HepG2 (cell line): ENCODE measurements around the gene TTLL1. TPM values are rescaled to one million over a fixed set of nuclear protein-coding genes. Genes with fewer than 3 reads are reported as not detected.

Experiments
- CBFB ChIP-seq: sonication (generic); formaldehyde crosslinking; IDR thresholded peaks from 2 replicates; pipeline ENCODE4 v1.4.0; 2020; ENCODE audit warnings: missing genetic modification reagents
- CREB3 ChIP-seq: sonication (generic); formaldehyde crosslinking; IDR thresholded peaks from 2 replicates; pipeline ENCODE4 v1.5.0; 2020; ENCODE audit warnings: missing genetic modification reagents
- KAT8 ChIP-seq: IDR thresholded peaks from 2 replicates; pipeline ENCODE4 v1.6.1; 2016; ENCODE audit warnings: missing genetic modification reagents, missing compliant biosample characterization
- PPARG ChIP-seq: conservative IDR thresholded peaks from 2 replicates; pipeline ENCODE4 v1.6.1; 2016; ENCODE audit warnings: missing biosample characterization, missing genetic modification reagents
- RFX3 ChIP-seq: IDR thresholded peaks from 2 replicates; pipeline ENCODE4 v1.6.1; 2016; ENCODE audit warnings: missing biosample characterization, missing genetic modification reagents
- SALL1 ChIP-seq: sonication (generic); formaldehyde crosslinking; IDR thresholded peaks from 2 replicates; pipeline ENCODE4 v1.8.0; 2022; ENCODE audit warnings: mild to moderate bottlenecking, missing genetic modification reagents
- SOX5 ChIP-seq: IDR thresholded peaks from 2 replicates; pipeline ENCODE4 v1.6.1; 2016; ENCODE audit warnings: borderline replicate concordance
- XRCC5 ChIP-seq: fragments of 200-400 bp; formaldehyde crosslinking; optimal IDR thresholded peaks from 2 replicates; pipeline ENCODE3; 2017; ENCODE audit warnings: mild to moderate bottlenecking, low read length
- ZBTB26 ChIP-seq: IDR thresholded peaks from 2 replicates; pipeline ENCODE4 v1.6.1; 2016; ENCODE audit warnings: missing compliant biosample characterization, missing genetic modification reagents, borderline replicate concordance
- ZNF547 ChIP-seq: sonication (generic); formaldehyde crosslinking; IDR thresholded peaks from 2 replicates; pipeline ENCODE4 v1.5.1; 2020; ENCODE audit warnings: mild to moderate bottlenecking, missing genetic modification reagents
- ZNF639 ChIP-seq: conservative IDR thresholded peaks from 2 replicates; pipeline ENCODE4 v1.6.1; 2018; ENCODE audit warnings: missing genetic modification reagents
- ZSCAN25 ChIP-seq: sonication (generic); formaldehyde crosslinking; IDR thresholded peaks from 2 replicates; pipeline ENCODE4 v1.8.0; 2022; ENCODE audit warnings: mild to moderate bottlenecking, missing genetic modification reagents
- polyA plus RNA-seq, 8 experiments: library from polyadenylated mRNA; depleted of rRNA in 3 of 8; stranded (reverse) in 7 of 8; unstranded in 1 of 8; fragments of >200 nt; fragmentation: Illumina TruSeq in 4 of 8; extraction: Trizol in 4 of 8; gene quantifications; 2 replicates each; pipeline versions ENCODE4 v1.2.1 to v1.2.3, GENCODE V29; 2011 to 2016; ENCODE audit warnings: low read depth in 4 of 8, missing spikeins in 1 of 8, mixed read lengths in 1 of 8; ENCODE audit not compliant: insufficient read depth in 1 of 8
- total RNA-seq, 5 experiments: library from RNA; depleted of rRNA; stranded (reverse); fragments of >200 nt; fragmentation: Illumina TruSeq; extraction: Trizol; gene quantifications; 2 replicates each; pipeline ENCODE4 v1.2.3, GENCODE V29; 2016; ENCODE audit warnings: low read depth in 1 of 5
- TF ChIP-seq, protein P1 (sequence below), 2 experiments: fragments of 450-650 bp in 1 of 2; sonication (generic) in 1 of 2; formaldehyde crosslinking in 1 of 2; IDR thresholded peaks; 2 replicates each; pipeline versions ENCODE4 v1.6.1 to v1.8.0; 2016 to 2022; ENCODE audit warnings: antibody characterized with exemption in 1 of 2, mild to moderate bottlenecking in 1 of 2, missing genetic modification reagents in 1 of 2
- TF ChIP-seq, protein P2 (sequence below): sonication (generic); formaldehyde crosslinking; IDR thresholded peaks from 2 replicates; pipeline ENCODE4 v1.8.1; 2022; ENCODE audit warnings: mild to moderate bottlenecking, missing genetic modification reagents

TTLL1 gene
- total and polyA plus RNA-seq, 2 of the 13 experiments (the other 11 are each of a cell fraction or from before 2014, with no cell fraction given) = 1.6 to 5.3 TPM

DNA sequence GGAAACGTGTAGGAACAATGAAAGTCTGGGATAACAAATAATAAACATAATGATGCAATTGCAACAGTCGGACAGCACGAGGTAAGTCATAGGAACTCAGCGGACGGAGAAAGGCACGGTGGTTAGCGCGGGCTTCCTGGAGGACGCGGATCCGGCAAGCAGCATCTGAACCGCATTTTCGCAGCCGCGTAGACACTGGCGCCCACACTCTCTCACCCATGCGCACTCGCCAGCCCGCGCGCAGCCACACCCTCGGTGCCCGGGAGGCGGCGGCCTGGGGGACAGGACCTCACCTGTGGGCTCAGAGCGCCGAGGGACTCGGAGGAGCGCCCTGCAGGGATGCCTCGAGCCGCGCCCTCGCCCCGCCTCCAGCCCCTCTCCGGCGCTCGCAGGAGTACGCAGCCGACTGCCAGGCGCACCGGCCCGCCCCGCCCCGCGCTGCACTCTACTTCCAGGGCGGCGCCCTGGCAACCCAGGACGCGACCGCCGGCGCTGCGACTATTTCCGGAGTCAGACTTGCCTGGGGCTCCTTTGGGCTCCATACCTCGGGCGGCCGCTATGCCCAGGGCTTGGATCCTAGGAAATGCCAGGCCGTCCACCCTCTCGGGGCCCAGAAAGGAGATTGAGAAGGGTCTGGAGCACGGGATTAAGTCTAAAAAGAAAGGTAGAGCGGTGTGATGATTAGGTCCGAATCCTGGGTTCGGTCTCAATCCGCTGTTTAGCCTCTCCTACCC, at the start of gene TTLL1 (continued):
- TF ChIP-seq ZNF639 (CRISPR knock-in tag) = no peak; the same call in 1 of the 2 replicates
- peak; percentile 57 for TF ChIP-seq XRCC5
- TF ChIP-seq, protein P1, sequence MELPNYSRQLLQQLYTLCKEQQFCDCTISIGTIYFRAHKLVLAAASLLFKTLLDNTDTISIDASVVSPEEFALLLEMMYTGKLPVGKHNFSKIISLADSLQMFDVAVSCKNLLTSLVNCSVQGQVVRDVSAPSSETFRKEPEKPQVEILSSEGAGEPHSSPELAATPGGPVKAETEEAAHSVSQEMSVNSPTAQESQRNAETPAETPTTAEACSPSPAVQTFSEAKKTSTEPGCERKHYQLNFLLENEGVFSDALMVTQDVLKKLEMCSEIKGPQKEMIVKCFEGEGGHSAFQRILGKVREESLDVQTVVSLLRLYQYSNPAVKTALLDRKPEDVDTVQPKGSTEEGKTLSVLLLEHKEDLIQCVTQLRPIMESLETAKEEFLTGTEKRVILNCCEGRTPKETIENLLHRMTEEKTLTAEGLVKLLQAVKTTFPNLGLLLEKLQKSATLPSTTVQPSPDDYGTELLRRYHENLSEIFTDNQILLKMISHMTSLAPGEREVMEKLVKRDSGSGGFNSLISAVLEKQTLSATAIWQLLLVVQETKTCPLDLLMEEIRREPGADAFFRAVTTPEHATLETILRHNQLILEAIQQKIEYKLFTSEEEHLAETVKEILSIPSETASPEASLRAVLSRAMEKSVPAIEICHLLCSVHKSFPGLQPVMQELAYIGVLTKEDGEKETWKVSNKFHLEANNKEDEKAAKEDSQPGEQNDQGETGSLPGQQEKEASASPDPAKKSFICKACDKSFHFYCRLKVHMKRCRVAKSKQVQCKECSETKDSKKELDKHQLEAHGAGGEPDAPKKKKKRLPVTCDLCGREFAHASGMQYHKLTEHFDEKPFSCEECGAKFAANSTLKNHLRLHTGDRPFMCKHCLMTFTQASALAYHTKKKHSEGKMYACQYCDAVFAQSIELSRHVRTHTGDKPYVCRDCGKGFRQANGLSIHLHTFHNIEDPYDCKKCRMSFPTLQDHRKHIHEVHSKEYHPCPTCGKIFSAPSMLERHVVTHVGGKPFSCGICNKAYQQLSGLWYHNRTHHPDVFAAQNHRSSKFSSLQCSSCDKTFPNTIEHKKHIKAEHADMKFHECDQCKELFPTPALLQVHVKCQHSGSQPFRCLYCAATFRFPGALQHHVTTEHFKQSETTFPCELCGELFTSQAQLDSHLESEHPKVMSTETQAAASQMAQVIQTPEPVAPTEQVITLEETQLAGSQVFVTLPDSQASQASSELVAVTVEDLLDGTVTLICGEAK (IDR thresholded peaks at IDR 0.05) = peak; percentile 56
- TF ChIP-seq, protein P1 (CRISPR knock-in tag; IDR thresholded peaks at IDR 0.05) = no peak
- TF ChIP-seq RFX3 = peak; percentile 95
- TF ChIP-seq ZSCAN25 (CRISPR knock-in tag) = peak; percentile 85
- TF ChIP-seq, protein P2, sequence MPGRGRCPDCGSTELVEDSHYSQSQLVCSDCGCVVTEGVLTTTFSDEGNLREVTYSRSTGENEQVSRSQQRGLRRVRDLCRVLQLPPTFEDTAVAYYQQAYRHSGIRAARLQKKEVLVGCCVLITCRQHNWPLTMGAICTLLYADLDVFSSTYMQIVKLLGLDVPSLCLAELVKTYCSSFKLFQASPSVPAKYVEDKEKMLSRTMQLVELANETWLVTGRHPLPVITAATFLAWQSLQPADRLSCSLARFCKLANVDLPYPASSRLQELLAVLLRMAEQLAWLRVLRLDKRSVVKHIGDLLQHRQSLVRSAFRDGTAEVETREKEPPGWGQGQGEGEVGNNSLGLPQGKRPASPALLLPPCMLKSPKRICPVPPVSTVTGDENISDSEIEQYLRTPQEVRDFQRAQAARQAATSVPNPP (CRISPR knock-in tag) = 0 out of 2 replicates have a peak, but pooled peaks have one; percentile 35
- 0 out of 2 replicates have a peak, but pooled peaks have one; percentile 6 for TF ChIP-seq SOX5 (CRISPR knock-in tag)
- peak; percentile 74 for TF ChIP-seq SALL1 (CRISPR knock-in tag)
- peak; percentile 93 for TF ChIP-seq KAT8 (CRISPR knock-in tag)
- 0 out of 2 replicates have a peak, but pooled peaks have one; percentile 49 for TF ChIP-seq CREB3 (CRISPR knock-in tag)
- TF ChIP-seq PPARG (CRISPR knock-in tag) = no peak; the same call in 1 of the 2 replicates
- peak; percentile 80 for TF ChIP-seq ZNF547 (CRISPR knock-in tag)
- peak; percentile 48; the same call in 1 of the 2 replicates for TF ChIP-seq CBFB (CRISPR knock-in tag)
- TF ChIP-seq ZBTB26 = 0 out of 2 replicates have a peak, but pooled peaks have one; percentile 29
